ENCODE measurements around the gene CCM2L.
"Not testable (repeated sequence)": the region's sequence is repeated elsewhere in the genome, so short reads cannot be mapped to it uniquely, and the experiment has no call there.

Gene CCM2L

DNA sequence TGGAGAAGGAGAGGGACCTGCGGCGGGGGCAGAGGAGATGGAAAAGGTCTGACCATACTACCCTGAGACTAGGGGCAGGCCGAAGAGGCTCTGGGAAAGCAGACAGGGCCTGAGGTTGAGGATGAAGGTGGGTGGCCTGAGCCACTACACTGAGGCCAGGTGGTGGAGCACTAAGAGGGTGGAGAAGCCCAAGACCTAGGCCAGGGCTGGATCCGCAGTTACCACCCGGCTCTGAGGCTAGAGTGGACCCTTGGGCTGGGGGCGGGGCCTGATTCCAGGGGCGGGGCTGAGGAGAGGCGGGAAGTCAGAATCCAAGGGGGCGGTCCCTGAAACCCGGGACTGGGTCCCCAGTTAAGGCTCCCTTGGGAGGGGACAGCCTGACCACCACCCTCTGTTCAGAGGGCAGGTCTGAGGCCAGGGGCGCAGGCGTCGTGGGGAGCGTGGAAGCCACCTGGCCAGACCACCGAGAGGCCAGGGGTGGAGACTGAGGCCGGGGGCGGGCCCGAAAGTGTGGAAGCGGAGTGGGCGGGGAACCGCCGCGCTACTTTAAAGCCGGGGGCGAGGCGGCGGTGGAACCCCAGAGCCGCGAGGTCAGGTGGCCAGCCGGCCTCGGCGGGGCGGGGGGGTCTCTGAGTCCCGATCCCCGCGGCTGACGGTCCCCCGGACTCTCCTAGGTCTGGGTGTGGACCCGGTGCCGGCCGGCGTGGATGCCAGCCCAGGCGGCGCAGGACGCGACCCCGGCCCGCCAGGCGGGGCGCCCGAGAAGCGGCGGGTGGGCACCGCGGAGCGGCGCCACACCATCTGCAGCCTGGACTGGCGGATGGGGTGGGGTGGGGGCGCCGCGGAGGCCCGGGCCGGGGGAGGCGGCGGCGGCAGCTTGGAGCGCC, 8.3 kb downstream of the CCM2L start:
- DNase-seq (ENCODE audit: insufficient read length) = peak; percentile 64
- TF ChIP-seq POLR2AphosphoS5 (IDR thresholded peaks at IDR 0.05; ENCODE audit: low read depth, low read length) (no peak), POLR2A (IDR thresholded peaks at IDR 0.05; ENCODE audit: low read depth, low read length) (no peak), TAF1 (IDR thresholded peaks at IDR 0.05; ENCODE audit: borderline replicate concordance, low read depth, low read length) (no peak)
- no peak for FAIRE-seq

DNA sequence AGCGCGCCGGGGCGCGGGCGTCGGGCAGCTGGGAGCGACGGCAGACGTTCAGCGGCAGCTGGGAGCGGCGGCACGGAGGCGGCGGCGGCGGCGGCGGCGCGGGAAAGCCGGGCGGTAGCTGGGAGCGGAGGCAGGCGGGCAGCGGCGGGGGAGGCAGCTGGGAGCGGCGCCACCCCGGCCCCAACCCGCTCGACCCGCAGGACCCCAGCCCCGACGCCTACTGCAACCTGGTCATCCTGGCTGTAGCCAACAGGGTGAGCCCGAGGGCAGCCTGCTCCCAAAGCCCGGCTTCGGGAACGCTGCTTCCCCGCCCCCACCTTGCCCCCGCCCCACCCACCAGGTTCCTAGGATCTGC, 8.9 kb downstream of the CCM2L start:
- TF ChIP-seq POLR2AphosphoS5 (IDR thresholded peaks at IDR 0.05; ENCODE audit: low read depth, low read length) (no peak), TAF1 (IDR thresholded peaks at IDR 0.05; ENCODE audit: borderline replicate concordance, low read depth, low read length) (no peak), POLR2A (IDR thresholded peaks at IDR 0.05; ENCODE audit: low read depth, low read length) (no peak)
- DNase-seq (ENCODE audit: insufficient read length) = no peak
- FAIRE-seq = no peak

DNA sequence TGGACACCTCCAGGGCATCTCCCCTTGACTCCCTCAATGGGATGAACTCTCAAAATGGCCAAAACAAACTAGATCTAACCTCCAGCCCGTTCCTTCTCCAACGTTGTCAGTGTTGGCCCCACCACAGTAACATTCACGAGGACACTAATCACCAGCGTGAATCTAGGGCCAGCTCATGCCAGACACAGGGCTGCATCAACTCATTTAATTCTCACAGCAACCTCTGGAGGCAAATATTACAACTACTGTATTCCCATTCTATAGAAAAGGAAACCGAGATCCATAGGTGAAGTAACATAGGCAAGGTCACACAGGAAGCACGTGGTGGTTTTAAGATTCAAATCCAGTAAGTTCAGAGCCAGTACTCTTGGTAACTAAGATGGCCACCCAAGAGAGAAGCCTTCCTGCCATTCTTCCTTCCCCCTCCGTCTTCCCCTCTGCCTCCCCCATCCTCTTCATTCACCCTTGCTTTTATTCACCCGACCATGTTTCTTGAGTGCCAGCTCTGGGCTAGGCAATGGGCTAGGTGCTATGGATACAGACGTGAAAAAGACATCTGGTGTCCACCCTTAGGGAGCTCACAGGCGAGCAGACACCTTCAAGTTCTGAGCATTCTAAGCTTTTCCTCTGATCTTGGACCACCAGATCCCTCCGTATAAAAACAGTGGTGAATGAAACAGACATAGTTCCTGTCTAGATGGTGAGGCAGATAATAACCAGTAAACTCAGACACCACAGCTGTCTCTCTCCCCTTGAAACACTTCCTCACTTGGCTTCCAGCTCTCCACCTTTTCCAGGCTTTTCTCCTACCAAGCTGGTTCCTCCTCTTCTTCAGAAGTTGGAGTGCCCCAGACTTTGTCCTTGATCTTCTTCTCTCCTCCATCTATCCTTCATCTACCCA, 9.6 kb downstream of the CCM2L start:
- FAIRE-seq (no peak), DNase-seq (ENCODE audit: insufficient read length) (no peak)
- no peak for TF ChIP-seq POLR2AphosphoS5 (IDR thresholded peaks at IDR 0.05; ENCODE audit: low read depth, low read length)
- no peak for TF ChIP-seq POLR2A (IDR thresholded peaks at IDR 0.05; ENCODE audit: low read depth, low read length)
- no peak for TF ChIP-seq TAF1 (IDR thresholded peaks at IDR 0.05; ENCODE audit: borderline replicate concordance, low read depth, low read length)

DNA sequence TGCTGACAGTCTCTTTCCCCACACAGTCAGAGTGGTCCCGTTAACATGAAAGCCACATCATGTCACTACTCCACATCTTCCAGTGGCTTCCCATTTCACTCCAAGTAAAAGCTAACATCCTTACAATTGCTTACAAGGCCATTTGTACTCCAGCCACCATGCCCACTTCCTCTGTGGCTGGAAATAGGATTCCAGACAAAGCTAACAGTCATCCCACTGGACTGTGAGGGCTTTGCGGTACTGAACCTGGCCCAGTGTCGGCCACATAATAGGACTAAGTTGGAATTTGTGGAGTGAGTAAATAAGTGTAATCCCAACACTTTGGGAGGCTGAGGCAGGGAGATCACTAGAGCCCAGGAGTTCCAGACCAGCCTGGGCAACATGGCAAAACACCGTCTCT, 10.9 kb downstream of the CCM2L start:
- FAIRE-seq (no peak), DNase-seq (ENCODE audit: insufficient read length) (no peak)
- TF ChIP-seq POLR2A (IDR thresholded peaks at IDR 0.05; ENCODE audit: low read depth, low read length) (no peak), TAF1 (IDR thresholded peaks at IDR 0.05; ENCODE audit: borderline replicate concordance, low read depth, low read length) (no peak), POLR2AphosphoS5 (IDR thresholded peaks at IDR 0.05; ENCODE audit: low read depth, low read length) (no peak)

DNA sequence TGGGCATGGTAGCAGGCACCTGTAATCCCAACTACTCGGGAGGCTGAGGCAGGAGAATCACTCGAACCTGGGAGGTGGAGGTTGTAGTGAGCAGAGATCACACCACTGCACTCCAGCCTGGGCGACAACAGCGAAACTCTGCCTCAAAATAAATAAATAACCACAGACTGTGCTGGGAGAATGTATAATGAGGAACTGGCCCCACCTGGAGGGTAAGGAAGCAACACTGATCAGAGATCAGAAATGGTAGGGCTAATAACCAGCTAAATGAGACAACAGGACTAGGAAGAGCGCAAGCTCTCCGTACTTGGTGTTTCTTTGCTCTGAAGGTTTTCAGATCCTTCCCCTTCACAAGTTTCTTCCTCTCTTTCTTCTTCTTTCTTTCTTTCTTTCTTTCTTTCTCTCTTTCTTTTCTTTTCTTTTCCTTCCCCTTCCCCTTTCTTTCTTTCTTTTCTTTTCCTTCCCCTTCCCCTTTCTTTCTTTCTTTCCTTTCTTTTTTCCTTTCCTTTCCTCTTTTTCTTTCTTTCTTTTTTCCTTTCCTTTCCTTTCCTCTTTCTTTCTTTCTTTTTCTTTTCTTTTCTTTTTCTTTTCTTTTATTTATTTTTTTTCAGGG, 14.6 kb downstream of the CCM2L start:
- FAIRE-seq (no peak), DNase-seq (ENCODE audit: insufficient read length) (no peak)
- TF ChIP-seq POLR2AphosphoS5 (IDR thresholded peaks at IDR 0.05; ENCODE audit: low read depth, low read length) (no peak), POLR2A (IDR thresholded peaks at IDR 0.05; ENCODE audit: low read depth, low read length) (no peak), TAF1 (IDR thresholded peaks at IDR 0.05; ENCODE audit: borderline replicate concordance, low read depth, low read length) (no peak)

DNA sequence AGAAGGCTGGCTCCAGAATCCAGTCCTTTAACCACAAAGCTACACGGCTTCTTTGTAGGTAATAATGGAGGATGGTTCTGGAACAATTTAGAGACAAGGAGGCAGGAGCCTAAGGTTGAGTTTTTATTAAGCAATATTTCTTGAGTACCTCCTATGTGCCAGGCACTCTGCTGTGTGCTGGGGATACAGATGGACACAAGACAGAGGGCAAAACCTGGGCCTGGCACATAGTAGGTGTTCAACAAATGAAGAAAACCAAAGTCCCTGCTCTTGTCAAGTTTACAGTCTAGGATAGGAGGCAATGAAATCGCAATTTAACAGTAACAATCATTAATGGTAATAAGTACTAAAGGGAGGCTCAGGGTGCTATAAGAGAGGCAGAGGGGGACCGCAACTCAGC, 17.4 kb downstream of the CCM2L start:
- DNase-seq (ENCODE audit: insufficient read length) (no peak), FAIRE-seq (no peak)
- TF ChIP-seq POLR2AphosphoS5 (IDR thresholded peaks at IDR 0.05; ENCODE audit: low read depth, low read length) = no peak
- no peak for TF ChIP-seq TAF1 (IDR thresholded peaks at IDR 0.05; ENCODE audit: borderline replicate concordance, low read depth, low read length)
- TF ChIP-seq POLR2A (IDR thresholded peaks at IDR 0.05; ENCODE audit: low read depth, low read length) = no peak

DNA sequence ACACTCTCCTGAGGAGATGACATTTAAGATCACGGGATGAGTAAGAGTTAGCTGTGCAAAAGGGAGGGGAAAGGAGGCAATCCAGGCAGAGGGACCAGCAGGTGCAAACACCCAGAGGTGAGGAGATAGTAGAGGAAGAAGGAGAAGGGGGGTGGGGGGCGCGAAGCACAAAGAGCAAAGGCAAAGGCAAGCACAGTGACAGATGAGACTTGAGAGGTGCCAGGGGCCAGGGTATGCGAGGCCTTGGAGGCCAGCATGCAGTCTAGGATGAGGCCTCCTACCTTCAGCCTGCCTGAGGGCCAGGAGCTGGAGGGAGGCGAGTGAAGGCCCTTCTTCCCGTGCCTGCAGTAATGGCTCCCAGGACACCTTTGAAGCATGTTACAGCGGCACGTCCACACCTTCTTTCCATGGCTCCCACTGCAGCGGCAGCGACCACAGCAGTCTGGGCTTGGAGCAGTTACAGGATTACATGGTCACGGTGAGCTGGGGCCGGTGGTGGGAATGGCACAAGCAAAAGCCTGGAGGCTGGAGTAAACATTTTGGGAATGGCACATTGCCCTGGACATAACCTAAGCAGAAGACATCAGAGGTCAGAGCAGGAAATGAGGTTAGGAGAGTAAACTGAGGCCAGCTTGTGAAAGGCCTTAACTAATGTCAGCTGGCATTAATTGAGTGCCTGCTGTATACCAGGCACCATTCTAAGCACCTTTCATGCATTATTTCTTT, 18.6 kb downstream of the CCM2L start:
- TF ChIP-seq POLR2AphosphoS5 (IDR thresholded peaks at IDR 0.05; ENCODE audit: low read depth, low read length) (no peak), TAF1 (IDR thresholded peaks at IDR 0.05; ENCODE audit: borderline replicate concordance, low read depth, low read length) (no peak), POLR2A (IDR thresholded peaks at IDR 0.05; ENCODE audit: low read depth, low read length) (no peak)
- DNase-seq (ENCODE audit: insufficient read length) = no peak

DNA sequence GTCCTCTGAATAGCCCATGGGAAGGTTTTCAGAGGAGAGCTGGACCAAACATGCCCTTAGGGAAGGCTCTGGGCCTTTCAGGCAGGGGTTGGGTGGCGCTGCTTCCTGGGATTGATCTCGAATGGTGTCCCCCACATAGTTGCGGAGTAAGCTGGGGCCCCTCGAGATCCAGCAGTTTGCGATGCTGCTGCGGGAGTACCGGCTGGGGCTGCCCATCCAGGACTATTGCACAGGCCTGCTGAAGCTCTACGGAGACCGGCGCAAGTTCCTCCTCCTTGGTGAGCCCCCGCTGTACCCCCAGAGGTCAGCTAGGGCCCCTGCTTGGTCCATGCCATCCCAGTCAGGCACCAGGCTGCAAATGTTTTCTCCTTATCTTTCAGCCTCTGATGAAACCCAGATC, 19.3 kb downstream of the CCM2L start:
- TF ChIP-seq TAF1 (IDR thresholded peaks at IDR 0.05; ENCODE audit: borderline replicate concordance, low read depth, low read length) (no peak), POLR2A (IDR thresholded peaks at IDR 0.05; ENCODE audit: low read depth, low read length) (no peak), POLR2AphosphoS5 (IDR thresholded peaks at IDR 0.05; ENCODE audit: low read depth, low read length) (no peak)
- DNase-seq (ENCODE audit: insufficient read length) (no peak), FAIRE-seq (no peak)

More for the DNA sequence above, 18.6 kb downstream of the CCM2L start:
- no peak for FAIRE-seq

DNA sequence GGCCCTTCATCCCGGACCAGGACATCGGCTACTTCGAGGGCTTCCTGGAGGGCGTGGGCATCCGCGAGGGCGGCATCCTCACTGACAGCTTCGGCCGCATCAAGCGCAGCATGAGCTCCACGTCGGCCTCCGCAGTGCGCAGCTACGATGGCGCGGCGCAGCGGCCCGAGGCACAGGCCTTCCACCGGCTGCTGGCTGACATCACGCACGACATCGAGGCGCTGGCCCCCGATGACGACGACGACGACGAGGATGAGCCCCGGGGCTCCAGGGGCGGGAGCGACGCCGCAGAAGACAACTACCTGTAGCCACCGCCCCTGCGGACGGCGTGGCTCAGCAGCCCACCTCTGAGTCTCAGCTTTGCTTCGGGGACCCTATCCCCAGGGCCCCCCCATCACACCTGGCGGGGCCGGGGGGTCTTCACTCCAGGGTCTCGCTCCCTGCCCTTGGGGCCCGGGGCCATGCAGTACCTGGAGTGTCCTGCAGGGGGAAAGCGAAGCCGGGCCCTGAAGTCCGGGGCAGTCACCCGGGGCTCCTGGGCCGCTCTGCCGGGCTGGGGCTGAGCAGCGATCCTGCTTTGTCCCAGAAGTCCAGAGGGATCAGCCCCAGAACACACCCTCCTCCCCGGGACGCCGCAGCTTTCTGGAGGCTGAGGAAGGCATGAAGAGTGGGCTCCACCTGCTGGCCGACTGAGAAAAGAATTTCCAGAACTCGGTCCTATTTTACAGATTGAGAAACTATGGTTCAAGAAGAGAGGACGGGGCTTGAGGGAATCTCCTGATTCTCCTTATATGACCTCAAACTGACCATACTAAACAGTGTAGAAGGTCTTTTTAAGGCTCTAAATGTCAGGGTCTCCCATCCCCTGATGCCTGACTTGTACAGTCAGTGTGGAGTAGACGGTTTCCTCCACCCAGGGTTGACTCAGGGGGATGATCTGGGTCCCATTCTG, 21.0 kb downstream of the CCM2L start:
- TF ChIP-seq TAF1 (IDR thresholded peaks at IDR 0.05; ENCODE audit: borderline replicate concordance, low read depth, low read length) = no peak
- no peak for TF ChIP-seq POLR2AphosphoS5 (IDR thresholded peaks at IDR 0.05; ENCODE audit: low read depth, low read length)
- DNase-seq (ENCODE audit: insufficient read length) = peak; percentile 48
- FAIRE-seq = no peak

DNA sequence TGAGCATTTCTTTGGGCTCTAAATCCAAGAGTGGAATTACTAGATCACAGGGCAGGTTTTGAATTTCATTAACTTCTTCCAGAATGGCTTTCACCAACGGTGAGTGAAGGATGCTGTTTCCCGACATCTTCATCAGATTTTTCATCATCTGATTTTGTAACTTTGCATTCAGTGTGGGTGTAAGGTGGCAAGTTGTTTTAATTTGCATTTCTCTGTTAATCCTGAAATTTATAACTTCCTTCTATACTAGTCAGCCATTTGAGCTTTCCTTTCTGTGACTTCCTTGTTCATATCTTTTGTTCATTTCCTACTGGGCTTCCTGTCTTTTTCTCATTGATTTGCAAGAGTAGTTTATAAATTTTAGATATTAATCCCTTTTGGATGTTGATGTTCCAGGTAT, 23.1 kb downstream of the CCM2L start:
- no peak for FAIRE-seq
- no peak for TF ChIP-seq TAF1 (IDR thresholded peaks at IDR 0.05; ENCODE audit: borderline replicate concordance, low read depth, low read length)
- no peak for TF ChIP-seq POLR2AphosphoS5 (IDR thresholded peaks at IDR 0.05; ENCODE audit: low read depth, low read length)
- no peak for TF ChIP-seq POLR2A (IDR thresholded peaks at IDR 0.05; ENCODE audit: low read depth, low read length)
- DNase-seq (ENCODE audit: insufficient read length) = no peak

DNA sequence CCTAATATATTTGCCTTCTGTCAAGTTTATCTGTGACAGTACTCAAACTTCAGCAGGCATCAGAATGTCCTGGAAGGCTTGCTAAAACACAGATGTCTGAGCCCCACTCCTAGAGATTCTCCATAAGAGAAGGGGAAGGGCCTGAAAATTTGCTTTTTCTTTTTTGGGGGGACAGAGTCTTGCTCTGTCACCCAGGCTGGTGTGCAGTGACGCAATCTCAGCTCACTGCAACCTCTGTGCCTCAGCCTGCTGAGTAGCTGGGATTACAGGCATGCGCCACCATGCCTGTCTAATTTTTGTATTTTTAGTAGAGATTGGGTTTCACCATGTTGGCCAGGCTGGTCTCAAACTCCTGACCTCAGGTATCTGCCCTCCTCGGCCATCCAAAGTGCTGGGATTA, 23.5 kb downstream of the CCM2L start:
- not testable (repeated sequence) for FAIRE-seq; DNase-seq (ENCODE audit: insufficient read length)
